Femur (tissue), 1 donor: Measurements from ENCODE around the gene LEMD3.

ENCODE experiments used
- DNase-seq: peaks from one replicate; pipeline ENCODE4 v3.0.0-alpha.2; 2017

Gene LEMD3

GRCh38 chr12:65170209-65170881 lies 962 bp downstream of the LEMD3 start:
- DNase-seq, result peak; percentile 78

- DNase-seq, result no peak
Measured at GRCh38 chr12:65171073-65171472, 1.7 kb downstream of the LEMD3 start.

DNA sequence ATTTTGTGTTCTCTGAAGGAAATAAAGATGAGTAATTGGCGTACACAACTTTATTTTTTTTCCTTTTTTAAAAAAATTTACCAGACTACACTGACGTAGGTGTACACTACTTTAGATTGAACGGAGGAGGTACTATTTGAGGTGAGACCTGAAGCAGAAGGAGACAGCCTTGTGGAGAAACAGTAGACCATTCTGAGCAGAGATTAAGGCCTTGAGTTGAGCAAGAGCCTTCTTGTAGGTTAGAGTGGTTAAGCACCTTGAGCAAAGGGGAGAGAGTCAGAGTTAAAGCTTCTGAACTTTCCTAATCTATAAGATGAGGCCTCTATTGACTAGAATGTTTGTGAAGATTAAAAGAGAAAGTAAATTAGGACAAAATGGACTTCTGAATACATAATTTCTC lies 2.5 kb downstream of the LEMD3 start:
- no peak for DNase-seq

DNA sequence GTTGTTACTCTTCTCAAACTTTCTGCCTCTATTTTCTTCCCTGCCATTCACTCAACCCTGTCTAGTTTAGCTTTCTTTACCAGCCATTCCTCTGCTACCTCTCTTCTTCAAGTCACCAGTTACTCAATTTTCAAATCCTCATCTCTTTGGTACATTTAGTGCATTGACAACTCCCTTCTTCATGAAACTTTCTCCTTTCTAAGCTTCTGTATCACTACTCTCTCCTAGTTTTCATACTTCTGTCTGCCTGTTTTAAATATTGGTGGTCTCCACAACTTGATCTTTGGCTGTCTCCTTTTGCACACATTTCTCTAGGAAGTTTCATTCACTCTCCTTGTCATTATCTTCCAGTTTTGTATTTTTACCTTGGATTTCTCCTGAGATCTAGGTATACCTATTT lies 6.0 kb downstream of the LEMD3 start:
- DNase-seq, result no peak

DNA sequence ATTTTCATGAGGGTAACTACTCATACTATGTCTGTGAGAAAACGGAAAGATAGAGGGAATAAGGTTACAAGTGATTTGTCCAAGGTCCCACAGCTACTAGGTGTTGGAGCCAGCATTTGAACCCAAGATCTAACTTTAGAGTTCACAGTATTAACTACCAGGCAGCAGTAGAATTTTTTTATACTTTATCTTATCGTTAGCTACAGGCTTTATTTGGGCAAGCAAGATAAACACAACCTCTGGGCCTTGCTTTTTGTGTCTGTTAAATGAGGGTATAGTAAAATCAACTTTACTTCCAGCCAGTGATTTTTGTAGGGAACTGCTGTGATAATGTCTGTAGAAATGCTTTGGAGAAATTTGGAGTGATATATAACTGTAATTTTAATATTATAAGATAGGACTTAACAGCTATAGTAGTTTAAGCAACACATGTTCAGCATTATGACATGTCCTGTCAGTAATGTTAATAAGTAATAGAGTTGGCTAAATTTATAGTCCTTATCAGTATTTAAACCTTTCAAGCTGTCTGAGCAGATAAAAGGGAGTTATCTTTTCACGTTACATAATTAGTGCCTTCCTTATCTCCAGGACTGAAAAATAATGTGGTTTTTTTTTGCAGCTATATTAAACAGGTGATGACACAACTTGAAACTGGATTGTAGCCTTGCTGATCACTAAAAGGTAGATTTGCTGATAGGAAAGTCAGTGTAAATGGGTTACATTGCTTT lies 12.8 kb downstream of the LEMD3 start:
- DNase-seq, result no peak

GRCh38 chr12:65184176-65184857 lies 14.9 kb downstream of the LEMD3 start:
- DNase-seq, result no peak

- DNase-seq, result no peak
Measured at GRCh38 chr12:65184858-65185229, 15.5 kb downstream of the LEMD3 start.

DNA sequence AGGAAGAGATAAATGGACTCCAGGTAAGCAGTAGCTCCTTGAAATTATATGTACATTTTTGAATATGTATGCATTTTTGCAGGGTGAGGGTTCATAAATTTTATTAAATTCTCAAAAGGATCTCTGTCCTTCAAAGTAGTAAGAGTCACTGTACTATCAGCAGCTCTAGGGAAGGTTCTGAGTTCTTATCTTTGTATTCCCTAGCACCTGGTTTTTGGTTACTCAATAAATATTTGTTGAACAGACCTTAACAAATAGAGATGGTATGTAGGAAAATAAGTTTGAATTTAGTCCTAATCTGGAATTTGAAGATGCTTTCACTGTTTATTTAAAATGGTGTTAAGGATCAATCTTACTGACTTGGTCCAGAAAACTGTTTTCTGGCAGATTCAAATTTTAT lies 18.3 kb downstream of the LEMD3 start:
- no peak for DNase-seq

- no peak for DNase-seq
Measured at GRCh38 chr12:65188179-65188701, 18.9 kb downstream of the LEMD3 start.

- no peak for DNase-seq
Measured at GRCh38 chr12:65189028-65189718, 19.8 kb downstream of the LEMD3 start.

DNA sequence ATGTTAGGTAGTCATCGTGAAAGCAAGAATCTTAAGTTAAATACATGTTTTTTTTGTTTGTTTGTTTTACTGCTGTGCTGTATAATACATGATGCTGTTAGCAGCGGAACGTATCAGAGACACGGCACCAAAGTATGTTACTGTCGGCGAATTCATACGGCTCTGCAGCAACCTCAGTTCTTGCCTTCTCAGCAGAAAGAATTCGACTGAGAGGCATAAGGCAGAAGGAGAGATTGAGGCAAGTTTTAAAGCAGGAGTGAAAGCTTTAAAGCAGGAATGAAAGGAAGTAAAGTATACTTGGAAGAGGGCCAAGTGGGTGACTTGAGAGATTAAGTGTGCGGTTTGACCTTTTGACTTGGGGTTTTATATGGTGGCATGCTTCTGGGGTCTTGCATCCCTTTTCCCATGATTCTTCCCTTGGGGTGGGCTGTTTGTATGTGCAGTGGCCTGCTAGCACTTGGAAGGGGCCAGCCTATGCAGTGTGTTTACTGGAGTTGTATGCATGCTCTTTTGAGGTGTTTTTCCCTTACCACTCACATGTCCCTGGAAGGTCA lies 23.7 kb downstream of the LEMD3 start:
- DNase-seq, result no peak

- DNase-seq, result no peak
Measured at GRCh38 chr12:65194949-65195348, 25.6 kb downstream of the LEMD3 start.

DNA sequence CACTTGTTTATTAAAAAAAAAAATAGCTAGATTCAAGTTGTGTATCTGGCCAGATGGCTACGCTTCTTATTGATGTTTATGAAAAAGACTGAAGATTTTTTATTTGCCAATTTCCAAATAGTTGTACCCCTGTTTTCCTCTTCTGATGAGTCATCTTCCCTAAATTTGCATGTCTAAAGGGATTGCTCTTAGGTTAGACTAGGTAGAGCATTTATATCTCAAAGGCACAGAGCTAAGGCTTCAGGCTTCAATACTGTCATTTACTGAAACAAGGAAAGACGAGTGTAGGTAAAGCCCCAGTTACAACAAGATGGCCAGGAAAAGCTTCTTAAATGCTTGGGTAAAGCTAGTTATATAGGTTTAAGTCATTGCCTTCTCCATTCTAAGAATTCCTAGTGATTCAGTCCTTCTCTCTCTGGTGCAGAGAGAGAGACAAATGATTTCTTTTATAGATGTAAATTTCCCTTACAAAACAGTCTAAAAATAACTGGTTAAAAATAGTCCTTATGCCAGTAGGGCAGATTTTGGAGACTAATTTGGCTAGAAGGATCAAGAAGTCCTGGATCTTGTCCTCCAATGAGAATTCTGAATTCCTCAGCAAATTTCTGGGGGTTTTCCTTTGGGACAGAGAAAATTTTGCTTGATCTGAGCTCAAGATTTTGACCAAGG lies 26.1 kb downstream of the LEMD3 start:
- no peak for DNase-seq

GRCh38 chr12:65196762-65197567 lies 27.6 kb downstream of the LEMD3 start:
- no peak for DNase-seq

GRCh38 chr12:65199604-65200003 lies 30.2 kb downstream of the LEMD3 start:
- no peak for DNase-seq

DNA sequence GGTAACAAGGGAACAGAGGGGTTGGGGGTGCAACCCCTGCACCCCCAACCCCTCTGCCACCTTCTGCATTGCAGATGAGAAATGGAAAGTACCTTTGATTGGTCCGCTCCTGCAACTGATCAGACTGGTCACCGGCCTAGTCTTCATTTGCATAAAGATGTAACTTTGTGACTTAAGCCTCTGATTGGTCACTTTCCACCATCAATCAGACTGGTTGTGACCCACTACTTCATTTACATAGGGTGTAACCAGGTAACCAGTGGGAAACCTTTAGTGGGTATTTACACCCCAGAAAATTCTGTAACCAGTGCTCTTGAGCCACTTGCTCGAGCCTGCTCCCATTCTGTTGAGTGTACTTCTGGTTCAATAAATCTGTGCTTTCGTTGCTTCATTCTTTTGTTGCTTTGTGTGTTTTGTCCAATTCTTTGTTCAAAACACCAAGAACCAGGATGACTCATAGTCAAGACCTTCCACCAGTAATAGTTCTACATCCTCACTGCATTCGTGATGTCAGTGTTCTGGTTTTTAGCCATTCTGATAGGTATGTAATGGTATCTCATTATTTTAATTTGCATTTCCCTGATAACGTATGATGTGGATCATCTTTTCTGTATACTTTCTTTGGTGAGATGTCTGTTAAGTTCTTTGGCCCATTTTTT lies 30.8 kb downstream of the LEMD3 start:
- DNase-seq, result no peak

DNA sequence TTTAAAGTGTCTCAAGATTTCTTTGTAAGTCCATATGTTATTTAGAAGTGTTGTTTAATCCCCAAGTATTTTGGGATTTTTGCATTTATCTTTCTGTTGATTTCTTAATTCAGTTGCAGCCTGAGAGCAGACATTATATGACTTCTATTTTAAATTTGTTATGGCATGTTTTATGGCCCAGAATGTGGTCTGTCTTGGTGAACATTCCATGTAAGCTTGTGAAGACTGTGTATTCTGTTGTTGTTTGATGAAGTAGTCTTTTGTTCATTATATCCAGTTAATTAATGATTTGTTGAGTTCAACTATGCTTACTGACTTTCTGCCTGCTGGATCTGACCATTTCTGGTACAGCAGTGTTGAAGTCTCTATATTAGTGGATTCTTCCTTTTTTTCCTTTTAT lies 34.0 kb downstream of the LEMD3 start:
- no peak for DNase-seq

GRCh38 chr12:65204886-65205525 lies 35.6 kb downstream of the LEMD3 start:
- no peak for DNase-seq

GRCh38 chr12:65205886-65206285 lies 36.5 kb downstream of the LEMD3 start:
- peak; percentile 21 for DNase-seq

DNA sequence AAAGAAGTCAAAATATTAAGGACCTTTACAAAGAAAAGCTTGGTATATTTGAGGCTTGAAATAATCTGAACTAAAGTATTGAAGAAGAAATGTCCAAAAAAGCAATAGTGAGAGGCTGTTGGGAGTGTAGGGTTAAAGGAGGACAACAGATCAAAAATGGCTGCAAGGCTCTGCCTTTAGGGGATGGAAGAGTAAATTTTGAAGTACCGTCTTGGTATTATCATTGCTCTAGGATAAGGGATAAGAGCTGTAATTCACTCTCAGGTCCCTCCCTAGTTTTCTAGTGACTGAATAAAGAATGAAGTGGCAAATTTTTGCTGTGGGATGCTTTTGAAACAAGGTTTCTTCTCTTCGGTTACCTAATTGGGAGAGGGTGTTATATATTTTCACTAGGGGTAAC lies 38.7 kb downstream of the LEMD3 start:
- no peak for DNase-seq
